Measurements from ENCODE around the gene PHEX.

- TF ChIP-seq CTCF (optimal IDR thresholded peaks at IDR 0.05 in 1 of 3, IDR thresholded peaks at IDR 0.05 in 1 of 3, conservative IDR thresholded peaks at IDR 0.05 in 1 of 3; ENCODE audit: extremely low read depth in 1 of 3, insufficient read depth in 2 of 3, low read length in 3 of 3) (no peak), EZH2 (IDR thresholded peaks at IDR 0.05; ENCODE audit: low read length) (no peak)
Observed at GRCh38 chrX:22206781-22207180, 174.7 kb downstream of the PHEX start.
